ENCODE data around the gene EBF3. TPM values are rescaled to one million over a fixed set of nuclear protein-coding genes. Genes with fewer than 3 reads are reported as not detected.
A peak's percentile ranks its signal among the peaks of the same experiment; 100 is the strongest.

Gene EBF3
- total RNA-seq, 2 donors from 2014 or later: 0.44 to 2.0 TPM

GRCh38 chr10:129959544-129960480 lies 4.3 kb downstream of the EBF3 start:
- H3K36me3 Mint-ChIP-seq (ENCODE audit: low read depth): no peaks in the 10 kb centered on the region
- peaks cover 91% of the 10 kb centered on the region for H3K27me3 ChIP-seq (ENCODE audit: control insufficient read depth, insufficient read depth, low read length, poor library complexity, severe bottlenecking)
- no peak overlapping the region for H3K27ac Mint-ChIP-seq
- H3K9ac ChIP-seq (ENCODE audit: extremely low read depth, low read length, poor library complexity, severe bottlenecking): no peak overlapping the region
- peaks cover 33% of the 10 kb centered on the region for H3K4me1 Mint-ChIP-seq
- no peak overlapping the region for H3K4me3 ChIP-seq (ENCODE audit: low read length)
- H3K36me3 ChIP-seq (ENCODE audit: control insufficient read depth, insufficient read depth, low read length): no peaks in the 10 kb centered on the region
- H3K9me3 ChIP-seq (ENCODE audit: control insufficient read depth, low read length): no peaks in the 10 kb centered on the region
- H3K9me3 Mint-ChIP-seq: no peaks in the 10 kb centered on the region
- peak; percentile 72 for DNase-seq
- H3K27ac ChIP-seq (ENCODE audit: low read depth, low read length): no peak overlapping the region
- H3K27me3 Mint-ChIP-seq (ENCODE audit: insufficient read depth): peaks cover 84% of the 10 kb centered on the region
- peak overlapping the region; percentile 38 for H3K4me3 Mint-ChIP-seq
- H3K4me1 ChIP-seq (ENCODE audit: control insufficient read depth, insufficient read depth, low read length): peaks cover 5% of the 10 kb centered on the region
- TF ChIP-seq CTCF (conservative IDR thresholded peaks at IDR 0.05): no peak
- WGBS, 2 experiments (ENCODE audit: insufficient coverage in 1 of 2, insufficient read length in 1 of 2): 1 to 7% methylated on average over 6 to 83 of the region's 83 CpGs

GRCh38 chr10:129958629-129959543 lies 5.2 kb downstream of the EBF3 start:
- peaks cover 33% of the 10 kb centered on the region for H3K4me1 Mint-ChIP-seq
- Histone ChIP-seq H3K27me3 (ENCODE audit: control insufficient read depth, insufficient read depth, low read length, poor library complexity, severe bottlenecking) (peaks cover 95% of the 10 kb centered on the region), H3K27ac (ENCODE audit: low read depth, low read length) (no peak overlapping the region), H3K4me1 (ENCODE audit: control insufficient read depth, insufficient read depth, low read length) (peaks cover 5% of the 10 kb centered on the region), H3K9ac (ENCODE audit: extremely low read depth, low read length, poor library complexity, severe bottlenecking) (no peak overlapping the region), H3K9me3 (ENCODE audit: control insufficient read depth, low read length) (no peaks in the 10 kb centered on the region), H3K4me3 (ENCODE audit: low read length) (peak overlapping the region; percentile 33), H3K36me3 (ENCODE audit: control insufficient read depth, insufficient read depth, low read length) (no peaks in the 10 kb centered on the region)
- H3K36me3 Mint-ChIP-seq (ENCODE audit: low read depth): no peaks in the 10 kb centered on the region
- H3K4me3 Mint-ChIP-seq: peak overlapping the region; percentile 42
- no peak for TF ChIP-seq CTCF (conservative IDR thresholded peaks at IDR 0.05)
- no peaks in the 10 kb centered on the region for H3K9me3 Mint-ChIP-seq
- H3K27me3 Mint-ChIP-seq (ENCODE audit: insufficient read depth): peaks cover 85% of the 10 kb centered on the region
- DNase-seq: peak; percentile 83
- 1 to 4% methylated on average over 20 to 103 of the region's 103 CpGs for WGBS, 2 experiments (ENCODE audit: insufficient coverage in 1 of 2, insufficient read length in 1 of 2)
- H3K27ac Mint-ChIP-seq: no peak overlapping the region

- no peak overlapping the region for H3K27ac ChIP-seq (ENCODE audit: low read depth, low read length)
- H3K9me3 ChIP-seq (ENCODE audit: control insufficient read depth, low read length): no peaks in the 10 kb centered on the region
- no peaks in the 10 kb centered on the region for H3K36me3 ChIP-seq (ENCODE audit: control insufficient read depth, insufficient read depth, low read length)
- H3K4me1 ChIP-seq (ENCODE audit: control insufficient read depth, insufficient read depth, low read length): peaks cover 5% of the 10 kb centered on the region
- no peak overlapping the region for H3K27ac Mint-ChIP-seq
- H3K36me3 Mint-ChIP-seq (ENCODE audit: low read depth): no peaks in the 10 kb centered on the region
- TF ChIP-seq CTCF (conservative IDR thresholded peaks at IDR 0.05): peak; percentile 61
- H3K4me3 ChIP-seq (ENCODE audit: low read length): peak overlapping the region; percentile 33
- peaks cover 86% of the 10 kb centered on the region for H3K27me3 Mint-ChIP-seq (ENCODE audit: insufficient read depth)
- DNase-seq: peak; percentile 57
- no peak overlapping the region for H3K9ac ChIP-seq (ENCODE audit: extremely low read depth, low read length, poor library complexity, severe bottlenecking)
- H3K27me3 ChIP-seq (ENCODE audit: control insufficient read depth, insufficient read depth, low read length, poor library complexity, severe bottlenecking): peaks cover 98% of the 10 kb centered on the region
- 3 to 5% methylated on average over 9 to 13 of the region's 16 CpGs for WGBS, 2 experiments (ENCODE audit: insufficient coverage in 1 of 2, insufficient read length in 1 of 2)
- H3K9me3 Mint-ChIP-seq: no peaks in the 10 kb centered on the region
- H3K4me1 Mint-ChIP-seq: peaks cover 33% of the 10 kb centered on the region
- peak overlapping the region; percentile 42 for H3K4me3 Mint-ChIP-seq
These were observed 5.9 kb downstream of the EBF3 start for GRCh38 chr10:129958148-129958628.
